GM12892 (cell line): ENCODE data around the gene GAPT.

Experiments
- POLR2AphosphoS5 ChIP-seq: IDR thresholded peaks from 2 replicates; pipeline ENCODE4 v1.6.1; 2011; ENCODE audit warnings: low read depth, low read length, control low read depth
- TAF1 ChIP-seq: IDR thresholded peaks from 2 replicates; pipeline ENCODE4 v1.6.1; 2011; ENCODE audit warnings: low read depth, mild to moderate bottlenecking, control low read depth, low read length, borderline replicate concordance

DNA sequence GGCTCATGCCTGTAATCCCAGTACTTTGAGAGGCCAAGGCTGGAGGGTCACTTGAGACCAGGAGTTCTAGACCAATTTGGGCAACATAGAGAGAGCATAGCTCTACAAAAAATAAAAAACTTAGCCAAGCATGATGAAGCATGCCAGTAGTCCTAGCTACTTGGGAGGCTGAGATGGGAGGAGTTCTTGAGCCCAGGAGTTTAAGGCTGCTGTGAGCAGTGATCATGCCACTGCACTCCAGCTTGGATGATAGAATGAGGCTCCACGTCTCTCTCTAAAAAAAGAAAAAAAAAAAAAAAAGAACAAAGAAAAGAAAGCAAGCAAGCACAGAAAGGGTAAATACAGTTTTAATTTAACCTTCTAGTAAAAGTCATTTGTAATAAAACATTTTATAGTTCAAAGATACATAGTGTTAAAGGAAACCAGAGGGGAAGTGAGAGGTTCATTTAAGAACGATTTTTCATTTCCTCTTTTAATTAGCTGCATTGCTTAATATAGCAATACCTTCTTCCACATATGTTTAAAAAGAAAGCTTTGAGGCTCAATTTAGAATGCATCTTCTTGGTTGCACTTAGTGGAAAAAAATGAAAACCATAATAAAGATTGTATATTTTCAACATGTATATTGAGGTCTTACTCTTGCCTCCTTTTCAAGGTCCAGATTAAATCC is 14.9 kb downstream of the GAPT start:
- TF ChIP-seq TAF1 (no peak), POLR2AphosphoS5 (no peak)
